Erythroblast (primary cell): ENCODE measurements around the gene GRM7.

Experiments
- GATA1 ChIP-seq: IDR thresholded peaks from 2 replicates; pipeline ENCODE4 v1.6.1; 2011; ENCODE audit warnings: low read depth, mild to moderate bottlenecking, control low read depth, low read length, moderate library complexity
- POLR2A ChIP-seq: IDR thresholded peaks from 2 replicates; pipeline ENCODE4 v1.6.1; 2011; ENCODE audit warnings: mild to moderate bottlenecking, low read length

GRCh38 chr3:7790141-7790540 is 929.2 kb downstream of the GRM7 start:
- TF ChIP-seq POLR2A (no peak), GATA1 (no peak)
